ENCODE results near the gene PBX4. TPM values are rescaled to one million over a fixed set of nuclear protein-coding genes. Genes with fewer than 3 reads are reported as not detected.

Gene PBX4
- total and polyA plus RNA-seq, 2 experiments from 2014 or later: 2.6 to 4.1 TPM

DNA sequence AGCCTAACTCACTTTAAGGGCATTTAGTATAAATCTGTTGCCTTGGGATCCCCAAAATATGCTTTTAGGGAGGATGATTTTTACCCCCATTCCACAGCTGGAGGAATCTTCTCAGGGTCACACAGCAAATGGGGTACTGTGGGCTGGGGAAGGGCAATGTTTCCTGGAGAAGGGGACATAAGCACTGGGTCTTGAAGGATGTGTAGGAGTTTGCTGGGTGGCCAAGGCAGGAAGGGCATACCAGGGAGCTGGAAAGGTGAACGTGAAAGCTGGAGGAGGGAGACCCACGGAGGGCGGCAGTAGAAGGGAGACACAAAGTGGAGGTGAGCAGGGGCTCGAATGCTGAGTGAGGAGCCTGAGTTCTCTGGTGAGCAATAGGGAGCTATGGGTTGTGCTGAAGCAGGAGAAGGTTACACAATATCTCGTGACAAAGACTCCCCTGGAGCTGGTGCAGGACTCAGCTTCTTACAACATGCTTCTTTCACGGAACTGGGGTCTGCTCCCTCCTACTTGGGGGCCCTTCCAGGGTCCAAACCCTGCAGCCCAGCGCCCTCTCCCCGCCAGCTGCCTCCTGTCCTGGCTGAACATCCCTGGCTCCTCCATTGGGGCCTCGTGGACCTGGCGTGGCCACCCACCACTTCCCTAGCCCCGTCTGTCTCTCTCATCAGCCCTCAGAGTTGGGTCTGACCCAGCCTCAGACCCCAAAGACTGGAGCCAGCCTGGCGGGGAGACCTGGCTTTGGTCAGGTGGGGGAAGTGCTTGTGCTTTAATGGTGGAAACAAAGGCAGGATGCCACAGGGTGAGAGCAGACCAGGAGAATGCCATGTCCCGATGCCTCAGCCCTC, 69.3 kb downstream of the PBX4 start:
- Mint-ChIP-seq H3K9me3 (no peaks in the 10 kb centered on the region; the same call in 1 of the 3 replicates), H3K36me3 (ENCODE audit: low read depth) (no peaks in the 10 kb centered on the region; the same call in 2 of the 3 replicates), H3K4me1 (peaks cover 6% of the 10 kb centered on the region; the same call in 1 of the 3 replicates), H3K4me3 (no peak overlapping the region), H3K27me3 (ENCODE audit: insufficient read depth, low read depth, poor library complexity) (peaks cover 11% of the 10 kb centered on the region), H3K27ac (no peak overlapping the region)
- Histone ChIP-seq H3K4me1 (ENCODE audit: insufficient read depth) (no peaks in the 10 kb centered on the region), H3K27ac (ENCODE audit: low read depth) (no peak overlapping the region), H2AFZ (no peak overlapping the region), H3K4me3 (no peak overlapping the region), H3F3A (replicated peaks; ENCODE audit: low read depth) (peaks cover 7% of the 10 kb centered on the region; the same call in 1 of the 2 replicates), H4K20me1 (replicated peaks; ENCODE audit: insufficient read depth) (no peaks in the 10 kb centered on the region), H3K79me2 (replicated peaks; ENCODE audit: insufficient read depth) (no peaks in the 10 kb centered on the region), H3K4me2 (no peak overlapping the region), H3K9me2 (ENCODE audit: insufficient read depth) (no peaks in the 10 kb centered on the region), H3K27me3 (ENCODE audit: insufficient read depth) (no peaks in the 10 kb centered on the region), H3K36me3 (ENCODE audit: insufficient read depth) (no peaks in the 10 kb centered on the region)
- TF ChIP-seq EZH2phosphoT487 (IDR thresholded peaks at IDR 0.05; ENCODE audit: unreplicated experiment): no peak
- TF ChIP-seq, protein P1, sequence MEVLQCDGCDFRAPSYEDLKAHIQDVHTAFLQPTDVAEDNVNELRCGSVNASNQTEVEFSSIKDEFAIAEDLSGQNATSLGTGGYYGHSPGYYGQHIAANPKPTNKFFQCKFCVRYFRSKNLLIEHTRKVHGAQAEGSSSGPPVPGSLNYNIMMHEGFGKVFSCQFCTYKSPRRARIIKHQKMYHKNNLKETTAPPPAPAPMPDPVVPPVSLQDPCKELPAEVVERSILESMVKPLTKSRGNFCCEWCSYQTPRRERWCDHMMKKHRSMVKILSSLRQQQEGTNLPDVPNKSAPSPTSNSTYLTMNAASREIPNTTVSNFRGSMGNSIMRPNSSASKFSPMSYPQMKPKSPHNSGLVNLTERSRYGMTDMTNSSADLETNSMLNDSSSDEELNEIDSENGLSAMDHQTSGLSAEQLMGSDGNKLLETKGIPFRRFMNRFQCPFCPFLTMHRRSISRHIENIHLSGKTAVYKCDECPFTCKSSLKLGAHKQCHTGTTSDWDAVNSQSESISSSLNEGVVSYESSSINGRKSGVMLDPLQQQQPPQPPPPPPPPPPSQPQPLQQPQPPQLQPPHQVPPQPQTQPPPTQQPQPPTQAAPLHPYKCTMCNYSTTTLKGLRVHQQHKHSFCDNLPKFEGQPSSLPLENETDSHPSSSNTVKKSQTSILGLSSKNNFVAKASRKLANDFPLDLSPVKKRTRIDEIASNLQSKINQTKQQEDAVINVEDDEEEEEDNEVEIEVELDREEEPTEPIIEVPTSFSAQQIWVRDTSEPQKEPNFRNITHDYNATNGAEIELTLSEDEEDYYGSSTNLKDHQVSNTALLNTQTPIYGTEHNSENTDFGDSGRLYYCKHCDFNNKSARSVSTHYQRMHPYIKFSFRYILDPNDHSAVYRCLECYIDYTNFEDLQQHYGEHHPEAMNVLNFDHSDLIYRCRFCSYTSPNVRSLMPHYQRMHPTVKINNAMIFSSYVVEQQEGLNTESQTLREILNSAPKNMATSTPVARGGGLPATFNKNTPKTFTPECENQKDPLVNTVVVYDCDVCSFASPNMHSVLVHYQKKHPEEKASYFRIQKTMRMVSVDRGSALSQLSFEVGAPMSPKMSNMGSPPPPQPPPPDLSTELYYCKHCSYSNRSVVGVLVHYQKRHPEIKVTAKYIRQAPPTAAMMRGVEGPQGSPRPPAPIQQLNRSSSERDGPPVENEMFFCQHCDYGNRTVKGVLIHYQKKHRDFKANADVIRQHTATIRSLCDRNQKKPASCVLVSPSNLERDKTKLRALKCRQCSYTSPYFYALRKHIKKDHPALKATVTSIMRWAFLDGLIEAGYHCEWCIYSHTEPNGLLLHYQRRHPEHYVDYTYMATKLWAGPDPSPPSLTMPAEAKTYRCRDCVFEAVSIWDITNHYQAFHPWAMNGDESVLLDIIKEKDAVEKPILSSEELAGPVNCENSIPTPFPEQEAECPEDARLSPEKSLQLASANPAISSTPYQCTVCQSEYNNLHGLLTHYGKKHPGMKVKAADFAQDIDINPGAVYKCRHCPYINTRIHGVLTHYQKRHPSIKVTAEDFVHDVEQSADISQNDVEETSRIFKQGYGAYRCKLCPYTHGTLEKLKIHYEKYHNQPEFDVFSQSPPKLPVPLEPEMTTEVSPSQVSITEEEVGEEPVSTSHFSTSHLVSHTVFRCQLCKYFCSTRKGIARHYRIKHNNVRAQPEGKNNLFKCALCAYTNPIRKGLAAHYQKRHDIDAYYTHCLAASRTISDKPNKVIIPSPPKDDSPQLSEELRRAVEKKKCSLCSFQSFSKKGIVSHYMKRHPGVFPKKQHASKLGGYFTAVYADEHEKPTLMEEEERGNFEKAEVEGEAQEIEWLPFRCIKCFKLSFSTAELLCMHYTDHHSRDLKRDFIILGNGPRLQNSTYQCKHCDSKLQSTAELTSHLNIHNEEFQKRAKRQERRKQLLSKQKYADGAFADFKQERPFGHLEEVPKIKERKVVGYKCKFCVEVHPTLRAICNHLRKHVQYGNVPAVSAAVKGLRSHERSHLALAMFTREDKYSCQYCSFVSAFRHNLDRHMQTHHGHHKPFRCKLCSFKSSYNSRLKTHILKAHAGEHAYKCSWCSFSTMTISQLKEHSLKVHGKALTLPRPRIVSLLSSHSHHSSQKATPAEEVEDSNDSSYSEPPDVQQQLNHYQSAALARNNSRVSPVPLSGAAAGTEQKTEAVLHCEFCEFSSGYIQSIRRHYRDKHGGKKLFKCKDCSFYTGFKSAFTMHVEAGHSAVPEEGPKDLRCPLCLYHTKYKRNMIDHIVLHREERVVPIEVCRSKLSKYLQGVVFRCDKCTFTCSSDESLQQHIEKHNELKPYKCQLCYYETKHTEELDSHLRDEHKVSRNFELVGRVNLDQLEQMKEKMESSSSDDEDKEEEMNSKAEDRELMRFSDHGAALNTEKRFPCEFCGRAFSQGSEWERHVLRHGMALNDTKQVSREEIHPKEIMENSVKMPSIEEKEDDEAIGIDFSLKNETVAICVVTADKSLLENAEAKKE (CRISPR knock-in tag; IDR thresholded peaks at IDR 0.05): no peak
- DNase-seq (ENCODE audit: low spot score) (no peak), ATAC-seq (no peak)

DNA sequence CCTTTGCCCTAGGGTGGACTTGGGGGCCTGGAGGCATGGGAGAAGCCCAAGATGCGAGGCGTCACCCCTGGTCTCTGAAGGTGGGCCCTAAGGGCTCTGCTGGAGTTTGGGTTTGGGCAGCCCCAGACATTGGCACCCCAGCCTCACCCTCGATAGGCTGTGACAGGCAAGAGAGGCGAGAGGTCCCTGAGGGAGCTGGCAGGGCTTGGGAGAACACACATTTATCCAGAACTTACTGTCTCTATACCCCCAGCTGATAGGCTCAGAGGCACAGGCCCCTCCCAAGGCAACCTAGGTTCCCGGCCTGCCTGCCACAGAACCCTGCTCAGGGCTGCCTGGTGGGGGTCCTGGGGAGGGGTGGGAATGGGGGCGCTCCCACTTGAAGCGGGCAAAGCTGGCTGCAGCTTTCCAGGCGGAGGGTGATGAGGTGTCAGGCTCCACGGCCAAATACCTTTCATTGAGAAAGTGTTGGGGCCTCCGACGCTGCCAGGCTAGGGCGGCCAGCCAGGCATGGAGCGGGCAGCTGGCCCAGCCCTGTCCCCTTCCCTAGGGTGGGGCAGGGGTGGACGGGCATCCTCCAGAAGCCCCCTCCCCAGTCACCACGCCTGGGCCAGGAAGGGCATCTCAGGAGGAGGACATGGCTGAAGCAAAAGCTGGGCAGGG, 70.7 kb downstream of the PBX4 start:
- Histone ChIP-seq H2AFZ (no peak overlapping the region), H3K9me2 (ENCODE audit: insufficient read depth) (no peaks in the 10 kb centered on the region), H3K79me2 (replicated peaks; ENCODE audit: insufficient read depth) (no peaks in the 10 kb centered on the region), H3K27me3 (ENCODE audit: insufficient read depth) (no peaks in the 10 kb centered on the region), H3F3A (replicated peaks; ENCODE audit: low read depth) (peaks cover 7% of the 10 kb centered on the region; the same call in 1 of the 2 replicates), H3K4me1 (ENCODE audit: insufficient read depth) (no peaks in the 10 kb centered on the region), H3K4me3 (no peak overlapping the region), H3K36me3 (ENCODE audit: insufficient read depth) (no peaks in the 10 kb centered on the region), H3K4me2 (no peak overlapping the region), H3K27ac (ENCODE audit: low read depth) (no peak overlapping the region), H4K20me1 (replicated peaks; ENCODE audit: insufficient read depth) (no peaks in the 10 kb centered on the region)
- DNase-seq (ENCODE audit: low spot score): no peak
- no peak overlapping the region for H3K27ac Mint-ChIP-seq
- no peaks in the 10 kb centered on the region; the same call in 2 of the 3 replicates for H3K9me3 Mint-ChIP-seq
- H3K27me3 Mint-ChIP-seq (ENCODE audit: insufficient read depth, low read depth, poor library complexity): peaks cover 12% of the 10 kb centered on the region
- no peak for ATAC-seq
- H3K4me3 Mint-ChIP-seq: no peak overlapping the region
- TF ChIP-seq STAT1 (IDR thresholded peaks at IDR 0.05; ENCODE audit: unreplicated experiment): no peak
- H3K36me3 Mint-ChIP-seq (ENCODE audit: low read depth): no peaks in the 10 kb centered on the region; the same call in 2 of the 3 replicates
- H3K4me1 Mint-ChIP-seq: peaks cover 6% of the 10 kb centered on the region; the same call in 1 of the 3 replicates

Measured in GM23338 (cell line).